DOHH2 (cell line): ENCODE results near the gene AKNA.
A peak's percentile ranks its signal among the peaks of the same experiment; 100 is the strongest.

ENCODE experiments used
- H3F3A ChIP-seq: fragments of 200-600 bp; sonication (generic), shearing (Covaris generic); 2 replicates; pipeline ENCODE4 v1.6.0; 2016; ENCODE audit warnings: antibody characterized with exemption, mild to moderate bottlenecking; ENCODE audit not compliant: control insufficient read depth, insufficient read depth
- H3K27ac ChIP-seq: fragments of 200-600 bp; sonication (generic); 2 replicates; pipeline ENCODE4 v1.5.1; 2014; ENCODE audit warnings: low read depth, mild to moderate bottlenecking, low read length, moderate library complexity
- H3K27me3 ChIP-seq: fragments of 200-600 bp; sonication (generic); 2 replicates; pipeline ENCODE4 v1.6.1; 2014; ENCODE audit warnings: mild to moderate bottlenecking, low read length, mixed read lengths; ENCODE audit not compliant: control insufficient read depth
- H3K36me3 ChIP-seq: fragments of 200-600 bp; sonication (generic); 2 replicates; pipeline ENCODE4 v1.6.1; 2014; ENCODE audit warnings: mild to moderate bottlenecking, low read length, moderate library complexity, mixed read lengths; ENCODE audit not compliant: control insufficient read depth
- H3K4me1 ChIP-seq: fragments of 200-600 bp; sonication (generic); 2 replicates; pipeline ENCODE4 v1.6.1; 2014; ENCODE audit warnings: mild to moderate bottlenecking, low read length, mixed read lengths; ENCODE audit not compliant: control insufficient read depth
- H3K4me2 ChIP-seq: fragments of 200-600 bp; sonication (generic); 2 replicates; pipeline ENCODE4 v1.6.0; 2014; ENCODE audit warnings: mild to moderate bottlenecking, low read length, moderate library complexity
- H3K4me3 ChIP-seq: fragments of 200-600 bp; sonication (generic); 2 replicates; pipeline ENCODE4 v1.5.1; 2014; ENCODE audit warnings: mild to moderate bottlenecking, low read length, mixed read lengths
- H3K79me2 ChIP-seq: fragments of 200-600 bp; sonication (generic); 2 replicates; pipeline ENCODE4 v1.6.1; 2014; ENCODE audit warnings: mild to moderate bottlenecking, low read length, mixed read lengths; ENCODE audit not compliant: control insufficient read depth
- H3K9me2 ChIP-seq: fragments of 200-600 bp; sonication (generic); replicated peaks from 2 replicates; pipeline ENCODE4 v1.6.1; 2014; ENCODE audit warnings: mild to moderate bottlenecking, low read length, mixed read lengths; ENCODE audit not compliant: control insufficient read depth
- H3K9me3 ChIP-seq: fragments of 200-600 bp; sonication (generic); 2 replicates; pipeline ENCODE4 v1.6.1; 2014; ENCODE audit warnings: antibody characterized with exemption, low read length, mixed read lengths; ENCODE audit not compliant: control insufficient read depth, insufficient read depth
- H4K20me1 ChIP-seq: fragments of 200-600 bp; sonication (generic); 2 replicates; pipeline ENCODE4 v1.6.0; 2014; ENCODE audit warnings: low read depth, mild to moderate bottlenecking, antibody characterized with exemption, low read length, moderate library complexity; ENCODE audit not compliant: control insufficient read depth, insufficient read depth
- CTCF ChIP-seq: fragments of 200-600 bp; sonication (generic); IDR thresholded peaks from one replicate; pipeline ENCODE4 v1.5.1; 2014; ENCODE audit warnings: antibody characterized with exemption, mild to moderate bottlenecking, low read depth, low read length; ENCODE audit not compliant: poor library complexity, severe bottlenecking
- EZH2phosphoT487 ChIP-seq: fragments of 200-600 bp; sonication (generic); IDR thresholded peaks from 2 replicates; pipeline ENCODE4 v1.6.1; 2017; ENCODE audit warnings: borderline replicate concordance, mild to moderate bottlenecking, antibody characterized with exemption, low read length, moderate library complexity, mixed read lengths

AKNA gene

GRCh38 chr9:114386886-114387679 lies 699 bp downstream of the AKNA start:
- H3K27ac ChIP-seq: peak overlapping the region; percentile 95
- peaks cover 95% of the 10 kb centered on the region for H3K36me3 ChIP-seq
- H3K4me1 ChIP-seq: peaks cover 82% of the 10 kb centered on the region
- peaks cover 38% of the 10 kb centered on the region for H3F3A ChIP-seq
- no peaks in the 10 kb centered on the region for H3K9me2 ChIP-seq
- H3K4me2 ChIP-seq: peak overlapping the region; percentile 87
- no peak for TF ChIP-seq CTCF
- no peak for TF ChIP-seq EZH2phosphoT487
- H3K79me2 ChIP-seq: peaks cover 98% of the 10 kb centered on the region
- peak overlapping the region; percentile 78 for H3K4me3 ChIP-seq
- H3K27me3 ChIP-seq: no peaks in the 10 kb centered on the region
- H3K9me3 ChIP-seq: no peaks in the 10 kb centered on the region
- H4K20me1 ChIP-seq: peaks cover 4% of the 10 kb centered on the region; the same call in 1 of the 2 replicates

- Histone ChIP-seq H3K36me3 (peaks cover 97% of the 10 kb centered on the region), H3K9me2 (no peaks in the 10 kb centered on the region), H3K4me3 (peak overlapping the region; percentile 78), H3K4me2 (peak overlapping the region; percentile 87), H3K79me2 (peaks cover 99% of the 10 kb centered on the region), H3K27ac (peak overlapping the region; percentile 95), H3K27me3 (no peaks in the 10 kb centered on the region), H3K9me3 (no peaks in the 10 kb centered on the region), H3F3A (peaks cover 33% of the 10 kb centered on the region), H3K4me1 (peaks cover 81% of the 10 kb centered on the region), H4K20me1 (peaks cover 4% of the 10 kb centered on the region; the same call in 1 of the 2 replicates)
- no peak for TF ChIP-seq EZH2phosphoT487
- no peak for TF ChIP-seq CTCF
Measured at GRCh38 chr9:114386361-114386885, 1.4 kb downstream of the AKNA start.

GRCh38 chr9:114385397-114386181 lies 2.2 kb downstream of the AKNA start:
- Histone ChIP-seq H3K9me2 (no peaks in the 10 kb centered on the region), H3F3A (peaks cover 25% of the 10 kb centered on the region), H3K27me3 (no peaks in the 10 kb centered on the region), H3K4me1 (peaks cover 81% of the 10 kb centered on the region), H3K4me2 (peak overlapping the region; percentile 87), H3K36me3 (peaks cover 97% of the 10 kb centered on the region), H3K9me3 (no peaks in the 10 kb centered on the region), H4K20me1 (peaks cover 4% of the 10 kb centered on the region; the same call in 1 of the 2 replicates), H3K4me3 (peak overlapping the region; percentile 78), H3K27ac (peak overlapping the region; percentile 95), H3K79me2 (peaks cover 99% of the 10 kb centered on the region)
- TF ChIP-seq EZH2phosphoT487 (no peak), CTCF (no peak)
